ENCODE results near the gene SLC4A4. TPM values are rescaled to one million over a fixed set of nuclear protein-coding genes. Genes with fewer than 3 reads are reported as not detected.

SLC4A4 gene
- total and polyA plus RNA-seq, 10 of the 15 experiments (the other 5 are each of a cell fraction or from before 2014, with no cell fraction given) = 0.05 to 0.44 (median 0.18) TPM

DNA sequence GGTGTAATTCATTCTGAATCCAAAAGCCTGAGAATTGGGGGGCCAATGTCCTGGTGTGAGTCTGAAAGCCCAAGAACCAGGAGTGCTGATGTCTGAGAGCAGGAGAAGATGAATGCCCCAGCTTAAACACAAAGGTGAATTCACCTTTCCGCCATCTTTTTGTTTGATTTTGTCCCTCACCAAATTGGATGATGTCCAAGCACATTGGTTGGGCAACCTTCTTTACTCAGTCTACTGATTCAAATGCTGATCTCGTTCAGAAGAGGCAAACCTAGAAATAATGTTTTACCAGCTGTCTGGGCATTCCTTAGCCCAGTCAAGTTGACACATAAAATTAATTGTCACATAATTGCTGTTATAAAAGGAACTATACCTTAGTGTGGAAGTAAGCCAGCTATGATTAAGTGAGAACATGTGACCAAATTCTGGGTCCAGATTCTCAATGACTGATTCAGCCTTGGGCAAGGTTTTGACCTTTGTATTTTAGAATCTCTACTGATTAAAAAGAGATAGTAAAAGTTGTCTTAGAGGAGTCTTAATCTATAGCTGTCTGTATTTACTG, 34.5 kb upstream of the SLC4A4 start (continued):
- TF ChIP-seq, protein P1, sequence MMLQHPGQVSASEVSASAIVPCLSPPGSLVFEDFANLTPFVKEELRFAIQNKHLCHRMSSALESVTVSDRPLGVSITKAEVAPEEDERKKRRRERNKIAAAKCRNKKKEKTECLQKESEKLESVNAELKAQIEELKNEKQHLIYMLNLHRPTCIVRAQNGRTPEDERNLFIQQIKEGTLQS (IDR thresholded peaks at IDR 0.05; ENCODE audit: borderline replicate concordance, extremely low read depth, low read depth, low read length) = no peak
- no peak for TF ChIP-seq RCOR1 (conservative IDR thresholded peaks at IDR 0.05; ENCODE audit: low read depth, low read length)

DNA sequence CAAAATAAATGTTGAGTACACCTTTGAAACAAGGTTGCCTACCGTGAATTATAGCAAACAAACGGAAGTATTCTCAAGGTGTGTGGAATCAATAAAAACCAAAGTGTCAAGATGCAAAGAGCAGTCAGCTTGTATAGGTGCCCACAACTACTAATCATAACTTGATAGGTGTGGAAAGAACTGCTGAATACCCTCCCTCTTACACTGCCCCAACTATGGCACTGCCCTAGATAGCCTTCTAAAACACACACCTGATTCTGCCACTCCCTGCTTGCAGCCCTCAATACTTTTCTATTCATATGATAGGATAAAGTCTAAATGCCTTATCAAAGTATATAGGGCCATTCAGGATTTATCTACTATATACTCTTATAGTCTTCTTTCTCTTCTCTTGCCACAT, 31.1 kb upstream of the SLC4A4 start:
- ChIA-PET CTCF (no interaction called here), SMC1A (ENCODE audit: uncharacterized antibody, unreplicated experiment) (interaction anchor here (1.2 kb wide), 1 partner anchor 10 kb away, joined by 4 read pairs; no protein-coding TSS in a partner anchor), RAD21 (ENCODE audit: unreplicated experiment) (no interaction called here), POLR2A (no interaction called here)
- Histone ChIP-seq H3K27me3 (replicated peaks in 1 of 2; ENCODE audit: control insufficient read depth in 2 of 2, insufficient read depth in 2 of 2, low read length in 1 of 2) (no peaks in the 10 kb centered on the region; a peak in 1 of 4 replicates), H3K27ac (ENCODE audit: control insufficient read depth, insufficient read depth) (no peak overlapping the region), H3K4me3 (no peak overlapping the region), H3K4me1 (ENCODE audit: control insufficient read depth, insufficient read depth, low read length) (peaks cover 3% of the 10 kb centered on the region; the same call in 1 of the 2 replicates), H3K9me3 (replicated peaks; ENCODE audit: control insufficient read depth, insufficient read depth, low read length) (no peaks in the 10 kb centered on the region), H3K4me2 (ENCODE audit: control insufficient read depth, insufficient read depth) (no peak overlapping the region), H3K36me3 (ENCODE audit: control insufficient read depth in 2 of 2, insufficient read depth in 2 of 2, low read length in 1 of 2) (no peaks in the 10 kb centered on the region), H4K20me1 (ENCODE audit: control insufficient read depth, insufficient read depth) (no peaks in the 10 kb centered on the region), H2AFZ (ENCODE audit: control insufficient read depth, low read depth, low read length) (no peak overlapping the region), H3K79me2 (ENCODE audit: control insufficient read depth, insufficient read depth, low read length) (no peaks in the 10 kb centered on the region), H3K9ac (ENCODE audit: control insufficient read depth, insufficient read depth, low read length) (no peak overlapping the region)
- 96% methylated on average over 2 of the region's 2 CpGs for WGBS (ENCODE audit: insufficient coverage, insufficient replicate concordance, low lambda C conversion rate, missing lambda C conversion rate)
- BruUV-seq (replicated peaks) = no TSS peak
- no peak for DNase-seq (ENCODE audit: low read depth, low spot score)
- intact Hi-C loops (cut with micrococcal nuclease; ENCODE audit: unreplicated experiment) (no loop called here), in situ Hi-C loops (cut with MboI) (no loop called here)
- FAIRE-seq = no peak
- no peak for ATAC-seq
- TF ChIP-seq, protein P2, sequence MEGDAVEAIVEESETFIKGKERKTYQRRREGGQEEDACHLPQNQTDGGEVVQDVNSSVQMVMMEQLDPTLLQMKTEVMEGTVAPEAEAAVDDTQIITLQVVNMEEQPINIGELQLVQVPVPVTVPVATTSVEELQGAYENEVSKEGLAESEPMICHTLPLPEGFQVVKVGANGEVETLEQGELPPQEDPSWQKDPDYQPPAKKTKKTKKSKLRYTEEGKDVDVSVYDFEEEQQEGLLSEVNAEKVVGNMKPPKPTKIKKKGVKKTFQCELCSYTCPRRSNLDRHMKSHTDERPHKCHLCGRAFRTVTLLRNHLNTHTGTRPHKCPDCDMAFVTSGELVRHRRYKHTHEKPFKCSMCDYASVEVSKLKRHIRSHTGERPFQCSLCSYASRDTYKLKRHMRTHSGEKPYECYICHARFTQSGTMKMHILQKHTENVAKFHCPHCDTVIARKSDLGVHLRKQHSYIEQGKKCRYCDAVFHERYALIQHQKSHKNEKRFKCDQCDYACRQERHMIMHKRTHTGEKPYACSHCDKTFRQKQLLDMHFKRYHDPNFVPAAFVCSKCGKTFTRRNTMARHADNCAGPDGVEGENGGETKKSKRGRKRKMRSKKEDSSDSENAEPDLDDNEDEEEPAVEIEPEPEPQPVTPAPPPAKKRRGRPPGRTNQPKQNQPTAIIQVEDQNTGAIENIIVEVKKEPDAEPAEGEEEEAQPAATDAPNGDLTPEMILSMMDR (IDR thresholded peaks at IDR 0.05 in 2 of 3, conservative IDR thresholded peaks at IDR 0.05 in 1 of 3; ENCODE audit: control insufficient read depth in 2 of 3, extremely low read depth in 1 of 3, insufficient read depth in 1 of 3, low read depth in 3 of 3, low read length in 3 of 3) = no peak
- TF ChIP-seq SUZ12 (IDR thresholded peaks at IDR 0.05; ENCODE audit: unreplicated experiment) = no peak

Measured in GM12878 (cell line).